ENCODE results near the gene PRLHR. TPM values are rescaled to one million over a fixed set of nuclear protein-coding genes. Genes with fewer than 3 reads are reported as not detected.
A peak's percentile ranks its signal among the peaks of the same experiment; 100 is the strongest.

PRLHR gene
- total and polyA plus RNA-seq, 10 donors = not detected

DNA sequence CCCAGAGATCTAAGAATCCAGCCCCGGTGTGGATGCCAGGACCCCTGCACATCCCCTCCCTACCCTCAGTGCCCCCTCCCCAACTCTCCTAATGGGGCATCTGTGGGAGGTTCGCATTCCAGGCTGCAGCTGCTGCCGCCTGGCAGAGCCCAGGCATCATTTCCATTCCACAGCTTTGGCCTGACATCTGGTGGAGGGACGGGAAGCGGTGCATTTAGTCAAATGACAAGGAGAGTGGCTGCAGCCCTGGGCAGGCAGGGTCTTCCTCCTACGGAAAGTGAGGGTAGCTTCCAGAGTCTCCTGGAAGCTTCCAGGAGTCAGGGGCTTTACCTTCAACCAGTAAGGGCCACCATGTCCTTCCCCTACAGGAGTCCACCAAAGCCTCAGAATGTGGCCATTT is 30.8 kb downstream of the PRLHR start:
- no peak for DNase-seq
- 33 to 62% (median 58%) methylated on average over 4 to 6 of the region's 6 CpGs for WGBS, 5 donors
- peaks cover 0 to 14% (median 3%) of the 10 kb centered on the region in 6 donors for H3K4me1 ChIP-seq
- peaks cover 0 to 23% (median 12%) of the 10 kb centered on the region in 8 donors for H3K9me3 ChIP-seq
- H3K27ac ChIP-seq = no peak overlapping the region
- intact Hi-C loops (cut with DNase I; ENCODE audit: low total_unique reads) = loop anchor here (5.0 kb wide), 1 partner anchor 158 kb away; no protein-coding TSS in a partner anchor
- H3K4me3 ChIP-seq = no peak overlapping the region
- H3K27me3 ChIP-seq (replicated peaks in 1 of 7) = peaks cover 0 to 4% (median 0%) of the 10 kb centered on the region in 7 donors
- TF ChIP-seq POLR2A (IDR thresholded peaks at IDR 0.05) (no peak), POLR2AphosphoS5 (IDR thresholded peaks at IDR 0.05) (no peak)
- TF ChIP-seq, protein P1, sequence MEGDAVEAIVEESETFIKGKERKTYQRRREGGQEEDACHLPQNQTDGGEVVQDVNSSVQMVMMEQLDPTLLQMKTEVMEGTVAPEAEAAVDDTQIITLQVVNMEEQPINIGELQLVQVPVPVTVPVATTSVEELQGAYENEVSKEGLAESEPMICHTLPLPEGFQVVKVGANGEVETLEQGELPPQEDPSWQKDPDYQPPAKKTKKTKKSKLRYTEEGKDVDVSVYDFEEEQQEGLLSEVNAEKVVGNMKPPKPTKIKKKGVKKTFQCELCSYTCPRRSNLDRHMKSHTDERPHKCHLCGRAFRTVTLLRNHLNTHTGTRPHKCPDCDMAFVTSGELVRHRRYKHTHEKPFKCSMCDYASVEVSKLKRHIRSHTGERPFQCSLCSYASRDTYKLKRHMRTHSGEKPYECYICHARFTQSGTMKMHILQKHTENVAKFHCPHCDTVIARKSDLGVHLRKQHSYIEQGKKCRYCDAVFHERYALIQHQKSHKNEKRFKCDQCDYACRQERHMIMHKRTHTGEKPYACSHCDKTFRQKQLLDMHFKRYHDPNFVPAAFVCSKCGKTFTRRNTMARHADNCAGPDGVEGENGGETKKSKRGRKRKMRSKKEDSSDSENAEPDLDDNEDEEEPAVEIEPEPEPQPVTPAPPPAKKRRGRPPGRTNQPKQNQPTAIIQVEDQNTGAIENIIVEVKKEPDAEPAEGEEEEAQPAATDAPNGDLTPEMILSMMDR (IDR thresholded peaks at IDR 0.05 in 8 of 11, conservative IDR thresholded peaks at IDR 0.05 in 3 of 11) = no peak
- H3K36me3 ChIP-seq = no peaks in the 10 kb centered on the region

DNA sequence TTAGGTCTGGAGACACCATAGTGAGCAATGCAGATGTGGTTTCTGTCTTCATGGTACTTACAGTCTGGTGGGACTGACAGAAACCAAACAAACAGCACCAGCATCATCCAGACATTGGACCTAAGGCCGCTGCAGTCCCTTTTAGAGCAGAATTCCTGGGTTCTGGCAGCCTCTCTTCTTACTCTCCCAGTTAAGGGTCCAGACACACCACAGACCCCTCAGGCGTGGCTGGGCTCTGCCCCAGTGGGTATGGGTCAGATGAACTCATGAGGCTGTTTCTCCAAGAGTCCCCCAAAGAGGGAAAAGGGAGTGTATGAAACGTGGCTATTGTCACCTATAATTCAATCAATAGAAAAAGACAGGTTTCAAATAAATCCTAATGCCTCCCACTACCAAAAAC is 31.3 kb downstream of the PRLHR start:
- Histone ChIP-seq H3K4me3 (no peak overlapping the region), H3K36me3 (no peaks in the 10 kb centered on the region), H3K9me3 (peaks cover 0 to 23% (median 12%) of the 10 kb centered on the region in 8 donors), H3K4me1 (peaks cover 0 to 14% (median 3%) of the 10 kb centered on the region in 6 donors), H3K27ac (no peak overlapping the region), H3K27me3 (replicated peaks in 1 of 7) (peaks cover 0 to 4% (median 0%) of the 10 kb centered on the region in 7 donors)
- intact Hi-C loops (cut with DNase I; ENCODE audit: low total_unique reads) = no loop called here
- TF ChIP-seq, protein P1 (IDR thresholded peaks at IDR 0.05 in 8 of 11, conservative IDR thresholded peaks at IDR 0.05 in 3 of 11) = no peak
- TF ChIP-seq POLR2A (IDR thresholded peaks at IDR 0.05) = no peak
- no peak for TF ChIP-seq POLR2AphosphoS5 (IDR thresholded peaks at IDR 0.05)
- no peak for DNase-seq
- WGBS, 5 donors = 45 to 77% (median 74%) methylated on average over 3 of the region's 3 CpGs

DNA sequence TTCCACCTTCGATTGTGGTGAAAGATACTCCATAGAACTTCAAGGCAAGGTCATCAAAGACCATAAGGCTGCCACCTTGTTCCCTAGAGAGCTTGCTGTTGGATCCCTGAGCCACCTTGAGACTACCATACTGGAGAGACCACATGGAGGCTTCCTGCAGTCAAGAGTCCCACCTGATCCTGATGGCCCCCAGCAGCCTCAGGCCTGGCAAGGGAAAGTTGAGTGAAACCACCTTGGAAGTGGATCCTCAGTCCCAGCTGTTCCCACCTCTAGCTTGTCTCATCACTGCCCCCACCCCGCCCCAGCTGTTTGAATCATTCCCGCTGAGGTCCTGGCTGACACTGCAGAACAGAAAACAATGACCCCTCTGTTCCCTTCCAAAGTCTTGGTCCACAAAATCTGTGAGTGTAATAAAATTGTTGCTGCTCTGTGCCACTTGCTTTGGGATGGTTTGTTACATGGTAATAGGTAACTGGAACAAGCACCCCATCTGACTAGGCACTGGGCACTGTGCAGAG is 32.0 kb downstream of the PRLHR start:
- Histone ChIP-seq H3K9me3 (peaks cover 0 to 23% (median 12%) of the 10 kb centered on the region in 8 donors), H3K4me3 (no peak overlapping the region)
- 84 to 97% (median 87%) methylated on average over 3 of the region's 3 CpGs for WGBS, 5 donors

DNA sequence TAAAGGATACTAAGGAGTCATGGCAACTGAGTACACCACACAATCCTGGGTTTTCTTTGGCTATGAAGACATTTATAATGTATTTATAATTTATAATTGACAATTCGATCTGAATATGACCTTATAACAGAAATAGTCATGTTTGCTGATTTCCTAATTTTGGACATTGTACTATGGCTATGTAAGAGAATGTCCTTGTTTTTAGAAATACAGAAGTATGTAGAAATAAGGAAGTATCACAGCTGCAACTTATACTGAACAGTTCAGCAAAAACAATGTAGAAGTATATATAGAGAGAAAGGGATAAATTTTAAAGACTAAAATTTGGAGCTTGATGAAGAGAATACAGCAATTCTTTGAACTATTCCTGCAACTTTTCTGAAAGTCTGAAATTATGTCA is 32.6 kb downstream of the PRLHR start:
- no peak overlapping the region for H3K4me3 ChIP-seq
- 46 to 79% (median 63%) methylated on average over 1 of the region's 1 CpG for WGBS, 5 donors
- peaks cover 0 to 4% (median 0%) of the 10 kb centered on the region in 7 donors for H3K27me3 ChIP-seq (replicated peaks in 1 of 7)
- peaks cover 0 to 23% (median 12%) of the 10 kb centered on the region in 8 donors for H3K9me3 ChIP-seq
- no peaks in the 10 kb centered on the region for H3K36me3 ChIP-seq
- no peak for DNase-seq
- no peak for TF ChIP-seq POLR2A (IDR thresholded peaks at IDR 0.05)
- TF ChIP-seq, protein P1 (IDR thresholded peaks at IDR 0.05 in 8 of 11, conservative IDR thresholded peaks at IDR 0.05 in 3 of 11) = no peak
- no peak for TF ChIP-seq POLR2AphosphoS5 (IDR thresholded peaks at IDR 0.05)
- peak overlapping the region in 2 of 8 donors; percentile 19 for H3K27ac ChIP-seq
- peaks cover 0 to 6% (median 0%) of the 10 kb centered on the region in 6 donors for H3K4me1 ChIP-seq
- intact Hi-C loops (cut with DNase I; ENCODE audit: low total_unique reads) = no loop called here

More for the DNA sequence above, 32.0 kb downstream of the PRLHR start:
- peak overlapping the region in 1 of 8 donors; percentile 19 for H3K27ac ChIP-seq
- TF ChIP-seq POLR2A (IDR thresholded peaks at IDR 0.05) = no peak
- TF ChIP-seq, protein P1 (IDR thresholded peaks at IDR 0.05 in 8 of 11, conservative IDR thresholded peaks at IDR 0.05 in 3 of 11) = no peak
- no peak for TF ChIP-seq POLR2AphosphoS5 (IDR thresholded peaks at IDR 0.05)
- intact Hi-C loops (cut with DNase I; ENCODE audit: low total_unique reads) = no loop called here
- DNase-seq = no peak
- H3K36me3 ChIP-seq = no peaks in the 10 kb centered on the region
- peaks cover 0 to 4% (median 0%) of the 10 kb centered on the region in 7 donors for H3K27me3 ChIP-seq (replicated peaks in 1 of 7)
- H3K4me1 ChIP-seq = peaks cover 0 to 12% (median 2%) of the 10 kb centered on the region in 6 donors

Data from spleen (tissue), 11 donors.